RWPE1 (cell line): ENCODE measurements around the gene USP1.

Experiments
- CTCF ChIA-PET: fragments of 350-600 bp; sonication (Branson Sonifier 250); formaldehyde crosslinking; extraction: SDS; loops from one replicate; lab custom pipeline; 2021; lab: Yijun Ruan, JAX
- POLR2A ChIA-PET: fragments of 400-600 bp; formaldehyde crosslinking; extraction: SDS; loops from one replicate; lab custom pipeline; 2020; ENCODE audit warnings: antibody characterized with exemption; ENCODE audit not compliant: low non-redundant PET; lab: Yijun Ruan, JAX
- DNase-seq: peaks from one replicate; pipeline ENCODE4 v3.0.0; 2012; ENCODE audit warnings: low spot score
- H3K27ac ChIP-seq: fragments of 450-650 bp; 2 replicates; pipeline ENCODE4 v1.5.1; 2017
- CTCF ChIP-seq: fragments of 450-650 bp; conservative IDR thresholded peaks from 2 replicates; pipeline ENCODE4 v1.5.1; 2017; ENCODE audit warnings: low read depth, mild to moderate bottlenecking

USP1 gene

GRCh38 chr1:62433861-62434617 is 2.8 kb upstream of the USP1 start:
- TF ChIP-seq CTCF, result no peak
- ChIA-PET CTCF (no interaction called here), POLR2A (no interaction called here)
- no peak for DNase-seq
- no peak overlapping the region for H3K27ac ChIP-seq

- DNase-seq, result no peak
- ChIA-PET POLR2A (interaction anchor here (0.6 kb wide), 1 partner anchor 290 kb away, joined by 10 read pairs; no protein-coding TSS in a partner anchor), CTCF (interaction anchor here (1.9 kb wide), 1 partner anchor 259 kb away, joined by 11 read pairs; no protein-coding TSS in a partner anchor)
- H3K27ac ChIP-seq, result peak overlapping the region; percentile 100; the same call in 1 of the 2 replicates
- no peak for TF ChIP-seq CTCF
Observed at GRCh38 chr1:62434618-62435001, 2.2 kb upstream of the USP1 start.

GRCh38 chr1:62435231-62436038 is 1.4 kb upstream of the USP1 start:
- CTCF ChIA-PET, result interaction anchor here (0.7 to 1.9 kb wide), 2 partner anchors 245 to 260 kb away, joined by 3 to 11 read pairs; no protein-coding TSS in a partner anchor

GRCh38 chr1:62436039-62436465 is 797 bp upstream of the USP1 start:
- ChIA-PET POLR2A (interaction anchor here (0.6 to 0.9 kb wide), 3 partner anchors 12 to 1247 kb away, joined by 3 to 4 read pairs (median 3); no protein-coding TSS in a partner anchor), CTCF (interaction anchor here (0.7 to 1.9 kb wide), 3 partner anchors 73 to 260 kb away, joined by 3 to 11 read pairs (median 3); no protein-coding TSS in a partner anchor)
- H3K27ac ChIP-seq, result peak overlapping the region; percentile 100
- TF ChIP-seq CTCF, result no peak
- no peak for DNase-seq

More at GRCh38 chr1:62435231-62436038, 1.4 kb upstream of the USP1 start:
- H3K27ac ChIP-seq, result peak overlapping the region; percentile 100
- DNase-seq, result peak; percentile 28
- POLR2A ChIA-PET, result interaction anchor here (0.6 to 0.9 kb wide), 5 partner anchors 12 to 1247 kb away, joined by 3 to 10 read pairs (median 3); no protein-coding TSS in a partner anchor
- no peak for TF ChIP-seq CTCF

- CTCF ChIA-PET, result interaction anchor here (0.7 kb wide), 1 partner anchor 275 kb away, joined by 3 read pairs; no protein-coding TSS in a partner anchor
- peak overlapping the region; percentile 100 for H3K27ac ChIP-seq
- POLR2A ChIA-PET, result no interaction called here
- no peak for DNase-seq
- TF ChIP-seq CTCF, result no peak
Observed at GRCh38 chr1:62437273-62437940, 558 bp downstream of the USP1 start.
